Astrocyte (in vitro differentiated cells and primary cell): Measurements from ENCODE around the gene TRMT5. TPM values are rescaled to one million over a fixed set of nuclear protein-coding genes. Genes with fewer than 3 reads are reported as not detected.

Source experiments
- DNase-seq: peaks from one replicate; pipeline ENCODE4 v3.0.0-alpha.2; 2010; ENCODE audit warnings: low read depth
- FAIRE-seq: peaks from 2 replicates; lab custom pipeline; 2011; peaks lifted over from hg19 to GRCh38; lab: Jason Lieb, UNC
- H2AFZ ChIP-seq: 2 replicates; pipeline ENCODE4 v1.6.0; 2012; ENCODE audit warnings: low read depth, low read length, inconsistent platforms
- H3K27ac ChIP-seq: 2 replicates; pipeline ENCODE4 v1.5.1; 2011; ENCODE audit warnings: low read depth, low read length, inconsistent platforms
- H3K27me3 ChIP-seq: 2 replicates; pipeline ENCODE4 v1.6.0; 2011; ENCODE audit warnings: low read length, inconsistent platforms; ENCODE audit not compliant: insufficient read depth
- H3K36me3 ChIP-seq: 2 replicates; pipeline ENCODE4 v1.5.1; 2011; ENCODE audit warnings: low read length, inconsistent platforms; ENCODE audit not compliant: insufficient read depth
- H3K4me1 ChIP-seq: 2 replicates; pipeline ENCODE4 v1.5.1; 2011; ENCODE audit warnings: low read length, inconsistent platforms; ENCODE audit not compliant: insufficient read depth
- H3K4me2 ChIP-seq: 2 replicates; pipeline ENCODE4 v1.6.0; 2012; ENCODE audit warnings: low read length, inconsistent platforms
- H3K4me3 ChIP-seq: 2 replicates; pipeline ENCODE4 v1.5.1; 2011; ENCODE audit warnings: low read depth, mild to moderate bottlenecking, low read length, inconsistent platforms; ENCODE audit not compliant: insufficient read depth
- H3K79me2 ChIP-seq: 2 replicates; pipeline ENCODE4 v1.6.0; 2012; ENCODE audit warnings: mild to moderate bottlenecking, low read length, inconsistent platforms; ENCODE audit not compliant: insufficient read depth
- H3K9ac ChIP-seq: 2 replicates; pipeline ENCODE4 v1.6.0; 2012; ENCODE audit warnings: mild to moderate bottlenecking, low read length, inconsistent platforms
- H3K9me3 ChIP-seq: 2 replicates; pipeline ENCODE4 v1.5.1; 2012; ENCODE audit warnings: low read depth, mild to moderate bottlenecking, low read length, inconsistent platforms; ENCODE audit not compliant: insufficient read depth
- H4K20me1 ChIP-seq: 2 replicates; pipeline ENCODE4 v1.6.0; 2012; ENCODE audit warnings: low read length, inconsistent platforms; ENCODE audit not compliant: insufficient read depth
- H3K27ac Mint-ChIP-seq: one replicate; pipeline ENCODE4 v1.8.0; 2021; ENCODE audit warnings: mild to moderate bottlenecking, mixed read lengths; ENCODE audit not compliant: unreplicated experiment
- H3K27me3 Mint-ChIP-seq: one replicate; pipeline ENCODE4 v1.8.0; 2021; ENCODE audit warnings: low read depth, mixed read lengths; ENCODE audit not compliant: unreplicated experiment
- H3K36me3 Mint-ChIP-seq: one replicate; pipeline ENCODE4 v1.8.0; 2021; ENCODE audit warnings: low read depth, mixed read lengths; ENCODE audit not compliant: unreplicated experiment
- H3K4me1 Mint-ChIP-seq: one replicate; pipeline ENCODE4 v1.8.0; 2021; ENCODE audit warnings: low read depth, mixed read lengths; ENCODE audit not compliant: unreplicated experiment
- H3K4me3 Mint-ChIP-seq: one replicate; pipeline ENCODE4 v1.8.0; 2021; ENCODE audit warnings: mild to moderate bottlenecking, moderate library complexity, mixed read lengths; ENCODE audit not compliant: unreplicated experiment
- H3K9me3 Mint-ChIP-seq: one replicate; pipeline ENCODE4 v1.8.0; 2021; ENCODE audit warnings: mild to moderate bottlenecking, mixed read lengths; ENCODE audit not compliant: unreplicated experiment
- EZH2 ChIP-seq: IDR thresholded peaks from 2 replicates; pipeline ENCODE4 v1.6.1; 2012; ENCODE audit warnings: mild to moderate bottlenecking, low read length, inconsistent platforms; ENCODE audit not compliant: insufficient read depth
- total RNA-seq: library from RNA; stranded (reverse); gene quantifications from 2 replicates; pipeline ENCODE4 v1.2.1, GENCODE V29; 2021
- TF ChIP-seq, protein P1 (sequence below): IDR thresholded peaks from 2 replicates; pipeline ENCODE4 v1.5.1; 2011; ENCODE audit warnings: low read depth, mild to moderate bottlenecking, inconsistent platforms, low read length, moderate library complexity; ENCODE audit not compliant: insufficient read depth

TRMT5 gene
- total RNA-seq, 1 donor from 2014 or later: 14.8 TPM

- H3K4me3 Mint-ChIP-seq: no peak overlapping the region
- Histone ChIP-seq H3K4me3 (no peak overlapping the region), H3K4me2 (no peak overlapping the region), H3K27ac (no peak overlapping the region), H3K9ac (no peak overlapping the region), H3K79me2 (no peaks in the 10 kb centered on the region), H2AFZ (no peak overlapping the region), H3K27me3 (no peaks in the 10 kb centered on the region), H4K20me1 (no peaks in the 10 kb centered on the region), H3K4me1 (no peaks in the 10 kb centered on the region), H3K36me3 (no peaks in the 10 kb centered on the region), H3K9me3 (no peaks in the 10 kb centered on the region)
- H3K27ac Mint-ChIP-seq: no peak overlapping the region
- peaks cover 2% of the 10 kb centered on the region for H3K36me3 Mint-ChIP-seq
- TF ChIP-seq EZH2: no peak
- TF ChIP-seq, protein P1, sequence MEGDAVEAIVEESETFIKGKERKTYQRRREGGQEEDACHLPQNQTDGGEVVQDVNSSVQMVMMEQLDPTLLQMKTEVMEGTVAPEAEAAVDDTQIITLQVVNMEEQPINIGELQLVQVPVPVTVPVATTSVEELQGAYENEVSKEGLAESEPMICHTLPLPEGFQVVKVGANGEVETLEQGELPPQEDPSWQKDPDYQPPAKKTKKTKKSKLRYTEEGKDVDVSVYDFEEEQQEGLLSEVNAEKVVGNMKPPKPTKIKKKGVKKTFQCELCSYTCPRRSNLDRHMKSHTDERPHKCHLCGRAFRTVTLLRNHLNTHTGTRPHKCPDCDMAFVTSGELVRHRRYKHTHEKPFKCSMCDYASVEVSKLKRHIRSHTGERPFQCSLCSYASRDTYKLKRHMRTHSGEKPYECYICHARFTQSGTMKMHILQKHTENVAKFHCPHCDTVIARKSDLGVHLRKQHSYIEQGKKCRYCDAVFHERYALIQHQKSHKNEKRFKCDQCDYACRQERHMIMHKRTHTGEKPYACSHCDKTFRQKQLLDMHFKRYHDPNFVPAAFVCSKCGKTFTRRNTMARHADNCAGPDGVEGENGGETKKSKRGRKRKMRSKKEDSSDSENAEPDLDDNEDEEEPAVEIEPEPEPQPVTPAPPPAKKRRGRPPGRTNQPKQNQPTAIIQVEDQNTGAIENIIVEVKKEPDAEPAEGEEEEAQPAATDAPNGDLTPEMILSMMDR: no peak
- peaks cover 7% of the 10 kb centered on the region for H3K4me1 Mint-ChIP-seq
- DNase-seq: no peak
- H3K9me3 Mint-ChIP-seq: peaks cover 2% of the 10 kb centered on the region
- H3K27me3 Mint-ChIP-seq: no peaks in the 10 kb centered on the region
- no peak for FAIRE-seq
Measured at GRCh38 chr14:60943637-60944032, 37.2 kb downstream of the TRMT5 start.

DNA sequence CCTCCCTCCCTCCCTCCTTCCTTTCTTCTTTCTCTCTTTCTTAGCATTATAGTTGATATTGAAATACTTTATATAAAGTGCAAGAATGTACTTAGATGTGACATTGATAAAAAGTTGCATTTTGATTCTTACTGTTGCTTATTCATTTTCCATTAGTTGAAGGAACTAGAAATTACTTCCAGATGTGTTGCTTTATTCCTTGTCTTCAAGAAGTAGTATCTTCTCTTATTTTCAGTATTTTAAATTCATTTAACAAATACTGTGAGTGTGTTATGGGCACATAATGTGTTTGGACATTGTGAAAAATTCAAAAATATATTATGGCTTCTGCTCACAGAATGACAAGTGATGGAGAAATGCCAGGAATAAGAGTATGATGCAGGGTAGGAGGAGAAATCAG is 45.6 kb downstream of the TRMT5 start:
- no peaks in the 10 kb centered on the region for H3K4me1 ChIP-seq
- Mint-ChIP-seq H3K4me1 (peaks cover 7% of the 10 kb centered on the region), H3K9me3 (no peaks in the 10 kb centered on the region), H3K4me3 (no peak overlapping the region), H3K27me3 (no peaks in the 10 kb centered on the region), H3K27ac (no peak overlapping the region), H3K36me3 (peaks cover 2% of the 10 kb centered on the region)
- no peak overlapping the region for H3K4me3 ChIP-seq
- no peaks in the 10 kb centered on the region for H3K27me3 ChIP-seq
- no peak overlapping the region for H3K27ac ChIP-seq
- H3K36me3 ChIP-seq: no peaks in the 10 kb centered on the region
- H2AFZ ChIP-seq: no peak overlapping the region
- H3K4me2 ChIP-seq: no peak overlapping the region
- no peak overlapping the region for H3K9ac ChIP-seq
- H3K9me3 ChIP-seq: no peaks in the 10 kb centered on the region
- TF ChIP-seq EZH2: no peak
- TF ChIP-seq, protein P1: no peak
- FAIRE-seq: no peak
- no peak for DNase-seq
- peaks cover 4% of the 10 kb centered on the region for H4K20me1 ChIP-seq
- H3K79me2 ChIP-seq: no peaks in the 10 kb centered on the region

DNA sequence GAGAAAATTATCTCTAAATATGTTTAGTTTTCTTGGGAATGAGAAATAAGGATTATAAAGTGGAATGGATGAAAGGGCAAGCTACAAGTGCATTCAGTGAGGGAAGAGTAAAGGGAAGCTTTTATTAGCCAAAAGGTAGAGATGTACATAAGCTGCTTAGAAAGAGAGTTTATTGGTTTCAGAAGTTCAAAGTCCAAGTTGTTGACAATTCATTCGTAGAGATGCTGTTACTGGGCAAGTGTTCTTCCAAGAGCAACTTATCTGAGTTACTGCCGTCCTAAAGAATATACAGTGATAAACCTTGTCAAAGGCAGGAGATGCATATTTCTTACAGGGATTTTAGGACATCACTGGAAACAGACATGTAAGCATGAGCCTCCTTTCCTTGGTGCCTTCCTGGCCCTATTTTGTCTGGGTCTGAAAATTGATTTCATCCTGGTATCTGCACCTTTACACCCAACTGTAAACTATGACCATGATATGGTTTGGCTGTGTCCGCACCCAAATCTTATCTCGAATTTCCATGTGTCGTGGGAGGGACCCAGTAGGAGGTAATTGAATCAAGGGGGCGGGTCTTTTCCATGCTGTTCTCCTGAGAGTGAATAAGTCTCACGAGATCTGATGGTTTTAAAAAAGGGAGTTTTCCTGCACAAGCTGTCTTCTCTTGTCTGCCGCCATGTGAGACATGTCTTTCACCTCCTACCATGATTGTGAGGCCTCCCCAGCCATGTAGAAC is 46.8 kb downstream of the TRMT5 start:
- H3K36me3 Mint-ChIP-seq: no peaks in the 10 kb centered on the region
- peaks cover 4% of the 10 kb centered on the region for H4K20me1 ChIP-seq
- no peak for FAIRE-seq

More for the DNA sequence above, 46.8 kb downstream of the TRMT5 start:
- H3K9ac ChIP-seq: no peak overlapping the region
- TF ChIP-seq EZH2: no peak
- TF ChIP-seq, protein P1: no peak
- H3K9me3 ChIP-seq: no peaks in the 10 kb centered on the region
- H3K27ac ChIP-seq: no peak overlapping the region
- no peak for DNase-seq
- Mint-ChIP-seq H3K4me1 (peaks cover 7% of the 10 kb centered on the region), H3K9me3 (no peaks in the 10 kb centered on the region), H3K4me3 (no peak overlapping the region), H3K27ac (no peak overlapping the region), H3K27me3 (no peaks in the 10 kb centered on the region)
- no peaks in the 10 kb centered on the region for H3K27me3 ChIP-seq
- no peak overlapping the region for H3K4me3 ChIP-seq
- no peak overlapping the region for H3K4me2 ChIP-seq
- H2AFZ ChIP-seq: no peak overlapping the region
- no peaks in the 10 kb centered on the region for H3K4me1 ChIP-seq
- H3K36me3 ChIP-seq: no peaks in the 10 kb centered on the region
- H3K79me2 ChIP-seq: no peaks in the 10 kb centered on the region
